PC-9 (cell line): Measurements from ENCODE around the gene ZNF724.

Source experiments
- EZH2 ChIP-seq: fragments of 200-600 bp; sonication (generic); IDR thresholded peaks from 2 replicates; pipeline ENCODE4 v1.8.0; 2017; ENCODE audit warnings: antibody characterized with exemption, low read depth
- TF ChIP-seq, protein P1 (sequence below): fragments of 200-600 bp; sonication (generic); conservative IDR thresholded peaks from 2 replicates; pipeline ENCODE4 v1.6.1; 2017; ENCODE audit warnings: mixed run types, antibody characterized with exemption, mild to moderate bottlenecking, moderate library complexity

DNA sequence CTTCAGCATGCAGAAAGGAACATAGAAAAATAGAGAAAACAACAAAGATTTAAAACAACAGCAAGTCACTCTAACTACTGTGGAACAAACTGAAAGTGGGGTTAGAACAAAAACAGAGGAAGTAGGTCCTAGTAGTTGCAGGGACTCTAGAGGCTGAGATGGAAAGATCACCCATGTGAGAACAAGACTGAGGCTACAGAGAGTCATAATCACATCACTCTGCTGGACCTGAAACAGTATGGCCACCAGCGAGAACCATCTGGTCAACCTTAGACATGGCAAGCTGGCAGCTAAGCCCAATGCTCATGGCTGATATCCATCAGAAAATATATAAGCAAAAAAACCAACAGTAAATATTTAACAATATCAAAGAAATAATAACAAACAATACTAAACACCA, 35.8 kb upstream of the ZNF724 start:
- TF ChIP-seq, protein P1, sequence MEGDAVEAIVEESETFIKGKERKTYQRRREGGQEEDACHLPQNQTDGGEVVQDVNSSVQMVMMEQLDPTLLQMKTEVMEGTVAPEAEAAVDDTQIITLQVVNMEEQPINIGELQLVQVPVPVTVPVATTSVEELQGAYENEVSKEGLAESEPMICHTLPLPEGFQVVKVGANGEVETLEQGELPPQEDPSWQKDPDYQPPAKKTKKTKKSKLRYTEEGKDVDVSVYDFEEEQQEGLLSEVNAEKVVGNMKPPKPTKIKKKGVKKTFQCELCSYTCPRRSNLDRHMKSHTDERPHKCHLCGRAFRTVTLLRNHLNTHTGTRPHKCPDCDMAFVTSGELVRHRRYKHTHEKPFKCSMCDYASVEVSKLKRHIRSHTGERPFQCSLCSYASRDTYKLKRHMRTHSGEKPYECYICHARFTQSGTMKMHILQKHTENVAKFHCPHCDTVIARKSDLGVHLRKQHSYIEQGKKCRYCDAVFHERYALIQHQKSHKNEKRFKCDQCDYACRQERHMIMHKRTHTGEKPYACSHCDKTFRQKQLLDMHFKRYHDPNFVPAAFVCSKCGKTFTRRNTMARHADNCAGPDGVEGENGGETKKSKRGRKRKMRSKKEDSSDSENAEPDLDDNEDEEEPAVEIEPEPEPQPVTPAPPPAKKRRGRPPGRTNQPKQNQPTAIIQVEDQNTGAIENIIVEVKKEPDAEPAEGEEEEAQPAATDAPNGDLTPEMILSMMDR = no peak
- no peak for TF ChIP-seq EZH2
